Measurements from ENCODE around the gene UCK2.

UCK2 gene

GRCh38 chr1:165833358-165833757 is 5.9 kb downstream of the UCK2 start:
- DNase-seq (ENCODE audit: low read depth): no peak
- TF ChIP-seq CTCF (conservative IDR thresholded peaks at IDR 0.05; ENCODE audit: control insufficient read depth, insufficient read depth, low read depth, low read length): no peak

GRCh38 chr1:165834229-165834628 is 6.8 kb downstream of the UCK2 start:
- H3K4me3 ChIP-seq (ENCODE audit: control insufficient read depth, low read depth, low read length): no peak overlapping the region
- TF ChIP-seq CTCF (conservative IDR thresholded peaks at IDR 0.05; ENCODE audit: control insufficient read depth, insufficient read depth, low read depth, low read length): no peak
- no peak for DNase-seq (ENCODE audit: low read depth)

More at GRCh38 chr1:165833358-165833757, 5.9 kb downstream of the UCK2 start:
- no peak overlapping the region for H3K4me3 ChIP-seq (ENCODE audit: control insufficient read depth, low read depth, low read length)

- no peak for TF ChIP-seq CTCF (conservative IDR thresholded peaks at IDR 0.05; ENCODE audit: control insufficient read depth, insufficient read depth, low read depth, low read length)
- no peak for DNase-seq (ENCODE audit: low read depth)
- H3K4me3 ChIP-seq (ENCODE audit: control insufficient read depth, low read depth, low read length): no peak overlapping the region
Measured at GRCh38 chr1:165834881-165835280, 7.5 kb downstream of the UCK2 start.

GRCh38 chr1:165836664-165837482 is 9.5 kb downstream of the UCK2 start:
- TF ChIP-seq CTCF (conservative IDR thresholded peaks at IDR 0.05; ENCODE audit: control insufficient read depth, insufficient read depth, low read depth, low read length): no peak
- DNase-seq (ENCODE audit: low read depth): no peak
- H3K4me3 ChIP-seq (ENCODE audit: control insufficient read depth, low read depth, low read length): no peak overlapping the region

- no peak for TF ChIP-seq CTCF (conservative IDR thresholded peaks at IDR 0.05; ENCODE audit: control insufficient read depth, insufficient read depth, low read depth, low read length)
- no peak for DNase-seq (ENCODE audit: low read depth)
Measured at GRCh38 chr1:165837838-165838364, 10.5 kb downstream of the UCK2 start.

GRCh38 chr1:165840423-165840822 is 13.0 kb downstream of the UCK2 start:
- TF ChIP-seq CTCF (conservative IDR thresholded peaks at IDR 0.05; ENCODE audit: control insufficient read depth, insufficient read depth, low read depth, low read length): no peak

More at GRCh38 chr1:165837838-165838364, 10.5 kb downstream of the UCK2 start:
- no peak overlapping the region for H3K4me3 ChIP-seq (ENCODE audit: control insufficient read depth, low read depth, low read length)

More at GRCh38 chr1:165840423-165840822, 13.0 kb downstream of the UCK2 start:
- H3K4me3 ChIP-seq (ENCODE audit: control insufficient read depth, low read depth, low read length): no peak overlapping the region
- no peak for DNase-seq (ENCODE audit: low read depth)

Measured in fibroblast of mammary gland (primary cell).